NCI-H1436 treated with DMSO at 0.1 percent for 48 hours (cell line): ENCODE data around the gene TRAPPC11.

Source experiments
- DNase-seq: peaks from one replicate; lab custom pipeline; 2025; lab: John Stamatoyannopoulos, UW

Gene TRAPPC11

DNA sequence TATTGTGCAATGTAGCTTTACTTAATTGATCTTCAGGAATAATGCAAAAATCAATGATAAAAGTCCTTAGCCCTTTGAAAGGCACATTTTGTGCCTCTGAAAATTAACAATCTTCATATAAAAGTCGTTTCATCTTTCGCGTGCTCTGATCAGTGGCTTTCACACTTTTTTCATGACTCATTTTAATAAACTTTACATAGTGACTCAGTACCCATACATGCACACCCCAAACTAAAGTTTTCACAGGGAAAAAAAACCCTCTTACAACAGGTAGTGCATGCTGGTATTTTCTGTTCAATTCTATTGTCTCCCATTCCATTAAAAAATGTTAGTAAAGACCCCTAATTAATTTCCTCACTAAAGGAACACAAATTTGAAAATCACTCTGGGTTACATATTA lies 21.6 kb upstream of the TRAPPC11 start:
- DNase-seq, result no peak

DNA sequence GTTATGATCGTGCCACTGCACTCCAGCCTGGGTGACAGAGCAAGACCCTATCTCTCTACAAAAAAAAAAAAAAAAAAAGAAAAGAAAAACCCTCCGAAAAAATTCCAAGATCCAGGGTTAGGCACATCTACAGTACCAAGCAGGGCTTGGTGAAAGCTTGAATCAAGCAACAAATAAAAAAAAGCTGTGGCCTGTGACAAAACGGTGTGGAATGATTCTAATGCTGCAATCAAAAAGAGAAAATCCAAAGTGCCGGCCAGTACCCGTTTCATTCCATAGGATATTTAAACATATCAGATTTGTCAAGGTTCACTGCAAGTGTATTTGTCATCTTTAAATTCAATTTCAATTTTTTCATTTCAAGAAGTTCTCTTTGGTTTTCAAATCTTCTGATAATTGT lies 20.7 kb upstream of the TRAPPC11 start:
- DNase-seq, result no peak

DNA sequence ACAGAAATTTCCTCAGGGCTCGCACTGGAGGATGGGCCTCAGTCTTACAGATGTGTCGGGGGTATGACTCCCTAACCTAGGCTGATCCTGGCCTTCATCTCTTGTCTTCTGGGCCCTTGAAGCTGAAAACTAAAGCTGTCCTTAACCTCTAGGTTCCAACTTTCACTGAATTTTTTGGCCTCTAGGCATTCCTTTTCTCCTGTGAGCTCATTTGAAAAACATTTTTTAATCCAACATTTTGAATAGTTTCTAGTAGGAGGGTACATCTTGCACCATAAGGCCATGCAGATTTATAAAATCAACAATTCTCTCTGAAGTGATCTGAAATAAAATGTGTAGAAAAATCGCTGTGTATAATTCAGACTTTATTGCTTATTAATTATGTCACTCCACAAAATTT lies 19.8 kb upstream of the TRAPPC11 start:
- no peak for DNase-seq

DNA sequence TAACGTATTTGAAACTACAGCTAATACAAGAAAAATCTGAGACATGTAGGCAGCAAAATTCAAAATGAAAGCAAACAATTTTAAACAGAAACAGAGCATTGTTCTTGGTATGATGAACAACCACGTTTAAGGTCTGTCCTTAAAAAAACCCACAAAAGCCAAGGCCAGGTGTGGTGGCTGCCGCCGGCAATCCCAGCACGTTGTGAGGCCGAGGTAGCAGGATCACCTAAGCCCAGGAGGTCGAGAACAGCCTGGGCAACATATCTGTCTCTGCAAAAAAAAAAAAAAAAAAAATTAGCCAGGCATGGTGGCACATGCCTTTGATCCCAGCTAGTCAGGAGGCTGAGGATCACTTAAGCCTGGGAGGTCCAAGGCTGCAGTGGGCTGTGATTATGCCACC lies 13.8 kb upstream of the TRAPPC11 start:
- DNase-seq, result no peak

DNA sequence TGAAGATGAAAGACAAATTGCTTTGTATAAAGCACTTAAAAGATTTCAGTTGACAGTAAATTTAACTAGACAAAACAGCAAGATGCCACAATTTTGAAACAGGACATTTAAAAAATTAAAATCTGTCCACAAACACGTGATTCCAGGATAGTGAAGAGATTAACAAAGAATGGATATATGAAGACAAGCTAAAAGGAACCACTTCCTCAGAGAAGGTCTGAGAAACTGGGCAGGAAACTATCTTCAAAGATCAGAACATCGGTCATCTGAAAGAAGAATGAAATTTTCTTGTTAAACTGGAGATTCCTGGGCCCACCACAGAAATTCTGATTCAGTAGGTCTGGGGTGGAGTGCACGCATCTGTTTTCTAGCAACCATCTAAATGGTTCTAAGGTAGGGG lies 1.5 kb upstream of the TRAPPC11 start:
- no peak for DNase-seq

DNA sequence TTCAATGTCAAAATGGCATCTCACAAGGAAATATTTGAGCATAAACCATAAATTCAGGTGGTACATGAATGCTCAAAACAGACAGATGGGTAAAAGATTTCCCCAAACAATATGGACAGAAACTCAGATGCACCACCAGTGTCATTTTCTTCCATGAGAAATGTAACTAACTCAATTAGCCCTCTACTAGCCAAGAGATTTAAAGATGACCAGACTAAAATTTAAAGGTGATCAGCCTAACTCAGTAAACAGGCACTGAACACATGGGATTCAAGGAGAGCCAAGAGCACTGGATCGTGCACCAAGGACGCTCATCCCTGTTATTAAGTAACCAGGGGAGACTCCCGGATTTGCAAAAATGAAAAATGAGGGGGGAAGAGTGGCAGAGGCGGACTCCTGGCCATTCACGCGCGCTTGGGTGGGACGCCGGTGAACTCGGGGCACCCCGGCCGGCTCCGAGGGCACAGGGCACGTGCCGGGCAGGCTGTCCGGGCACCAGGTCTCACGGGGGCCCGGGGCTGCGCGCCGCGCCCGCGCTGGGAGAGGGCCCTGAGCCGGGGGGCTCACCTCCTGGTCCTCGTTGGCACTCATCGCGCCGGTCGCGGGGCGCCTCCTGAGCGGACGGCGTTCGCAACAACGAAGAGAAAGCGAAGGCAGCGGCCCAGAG lies 598 bp upstream of the TRAPPC11 start:
- DNase-seq, result no peak

DNA sequence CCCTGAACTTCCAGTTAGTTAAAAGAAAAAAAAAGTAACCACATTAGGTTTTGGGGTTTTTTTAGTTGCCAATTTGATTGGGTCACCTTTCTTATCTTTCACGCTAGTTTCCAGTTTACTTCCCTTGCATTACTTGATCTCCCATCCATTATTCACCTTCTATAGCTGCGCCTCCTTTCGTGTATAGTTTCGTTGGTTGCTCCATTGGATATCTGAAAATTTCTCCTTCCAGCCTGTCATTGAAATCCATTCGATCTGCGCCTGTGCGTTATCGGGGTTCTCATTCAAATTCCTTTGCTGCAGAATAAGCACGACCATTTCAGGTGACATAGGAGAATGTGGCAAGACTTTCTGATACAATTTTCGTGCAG lies 764 bp downstream of the TRAPPC11 start:
- no peak for DNase-seq

DNA sequence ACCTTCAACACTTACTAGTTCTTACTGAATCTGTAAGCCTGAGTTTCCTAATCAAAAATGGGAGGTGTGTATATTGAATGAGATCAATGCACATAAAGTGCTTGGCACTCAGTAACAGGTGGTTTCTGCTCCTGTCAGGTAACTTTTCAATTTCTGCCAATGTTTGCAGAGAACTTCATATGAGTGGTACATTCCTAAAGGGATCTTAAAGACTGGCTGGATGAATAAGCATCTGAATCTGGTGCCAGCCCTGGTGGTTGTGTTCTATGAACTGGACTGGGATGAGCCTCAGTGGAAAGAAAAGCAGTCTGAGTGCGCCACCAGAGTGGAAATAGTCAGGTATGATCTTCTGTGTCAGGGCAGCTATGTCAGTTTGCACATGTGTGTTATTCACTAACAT lies 7.0 kb downstream of the TRAPPC11 start:
- no peak for DNase-seq

DNA sequence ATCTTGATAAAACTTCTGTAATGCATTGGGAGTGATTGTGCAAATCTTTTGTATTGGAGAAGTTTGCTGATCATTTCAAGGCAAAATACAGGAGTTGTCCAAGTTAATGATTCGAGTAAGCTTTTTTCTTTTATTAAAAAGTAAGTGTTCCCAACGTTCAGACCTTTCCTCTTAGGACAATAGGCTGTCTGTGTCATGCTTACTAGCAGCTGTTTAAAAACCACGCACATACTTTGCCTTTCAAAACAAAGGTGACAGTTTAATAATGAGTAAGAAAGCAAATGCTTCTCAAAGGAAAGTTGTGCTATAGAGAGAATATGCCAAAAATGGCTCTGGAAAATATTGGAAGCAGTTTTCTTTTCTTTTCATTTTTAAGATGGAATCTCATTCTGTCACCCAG lies 11.2 kb downstream of the TRAPPC11 start:
- DNase-seq, result no peak

DNA sequence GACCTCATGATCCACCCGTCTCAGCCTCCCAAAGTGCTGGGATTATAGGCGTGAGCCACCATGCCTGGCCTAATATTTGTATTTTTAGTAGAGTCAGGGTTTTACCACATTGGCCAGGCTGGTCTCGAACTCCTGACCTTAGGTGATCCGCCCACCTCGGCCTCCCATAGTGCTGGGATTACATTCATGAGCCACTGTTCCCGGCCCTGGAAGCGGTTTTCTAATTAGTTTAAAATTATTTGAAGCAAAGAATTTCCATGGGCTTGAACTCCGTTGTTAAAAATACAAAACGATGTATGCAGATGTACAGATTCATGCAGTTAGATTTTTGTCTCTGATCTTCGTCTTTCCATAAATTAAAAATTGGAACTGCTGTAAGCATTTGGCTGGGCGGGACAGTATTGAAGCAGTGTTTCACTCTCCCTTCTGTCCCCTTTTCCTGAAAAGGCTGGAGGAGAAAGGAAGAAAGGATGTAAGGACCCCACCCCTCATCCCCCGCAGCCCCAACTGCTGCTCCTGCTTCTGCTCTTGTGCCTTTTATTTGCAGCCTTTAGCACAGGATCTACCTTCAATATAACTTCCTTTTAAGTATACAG lies 12.0 kb downstream of the TRAPPC11 start:
- DNase-seq, result no peak

DNA sequence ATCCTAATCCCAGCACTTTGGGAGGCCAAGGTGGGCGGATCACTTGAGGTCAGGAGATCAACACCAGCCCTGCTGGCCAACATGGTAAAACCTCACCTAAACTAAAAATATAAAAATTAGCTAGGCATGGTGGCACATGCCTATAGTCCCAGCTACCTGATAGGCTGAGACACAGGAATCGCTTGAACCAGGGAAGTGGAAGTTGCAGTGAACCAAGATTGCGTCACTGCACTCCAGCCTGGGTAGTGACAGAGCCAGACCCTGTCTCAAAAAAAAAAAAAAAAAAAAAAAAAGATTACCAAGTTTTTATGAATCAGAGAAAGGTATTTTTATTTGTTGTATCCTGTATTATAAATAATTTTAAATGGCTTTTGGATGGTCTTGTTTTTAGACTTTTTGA lies 15.1 kb downstream of the TRAPPC11 start:
- DNase-seq, result no peak

DNA sequence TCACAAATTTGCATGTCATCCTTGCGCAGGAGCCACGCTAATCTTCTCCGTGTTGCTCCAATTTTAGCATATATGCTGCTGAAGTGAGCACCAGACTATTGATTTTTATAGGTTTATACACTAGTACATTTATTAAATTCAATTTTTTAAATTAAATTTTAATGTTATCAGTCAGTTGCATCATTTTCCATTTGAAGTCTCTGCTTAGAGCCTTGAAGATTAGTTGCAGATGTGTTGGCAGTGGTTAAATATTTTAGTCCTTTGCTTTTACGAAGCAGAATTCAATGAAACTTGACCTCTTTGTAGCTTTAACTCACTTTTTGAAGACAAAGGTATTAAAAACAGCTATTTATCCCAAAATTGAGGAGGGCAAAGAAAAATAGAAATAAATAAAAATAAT lies 16.5 kb downstream of the TRAPPC11 start:
- DNase-seq, result no peak

DNA sequence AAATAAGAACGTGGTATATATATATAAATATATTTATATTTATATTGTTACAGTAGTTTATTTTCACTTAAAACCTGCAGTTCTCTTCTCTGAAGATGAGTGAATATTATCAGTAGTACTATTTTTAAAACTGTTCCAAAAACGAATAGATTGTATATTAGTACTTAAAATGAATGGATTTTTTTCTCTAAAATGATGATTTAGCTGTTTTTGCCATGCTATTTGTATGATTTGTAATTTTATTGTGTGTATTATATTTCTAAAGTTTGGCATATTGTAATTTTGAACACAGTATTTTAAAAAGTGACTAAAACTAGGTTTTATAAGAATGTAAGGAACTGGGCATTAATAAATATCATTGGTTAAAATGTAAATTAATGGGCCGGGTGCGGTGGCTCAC lies 22.0 kb downstream of the TRAPPC11 start:
- no peak for DNase-seq

DNA sequence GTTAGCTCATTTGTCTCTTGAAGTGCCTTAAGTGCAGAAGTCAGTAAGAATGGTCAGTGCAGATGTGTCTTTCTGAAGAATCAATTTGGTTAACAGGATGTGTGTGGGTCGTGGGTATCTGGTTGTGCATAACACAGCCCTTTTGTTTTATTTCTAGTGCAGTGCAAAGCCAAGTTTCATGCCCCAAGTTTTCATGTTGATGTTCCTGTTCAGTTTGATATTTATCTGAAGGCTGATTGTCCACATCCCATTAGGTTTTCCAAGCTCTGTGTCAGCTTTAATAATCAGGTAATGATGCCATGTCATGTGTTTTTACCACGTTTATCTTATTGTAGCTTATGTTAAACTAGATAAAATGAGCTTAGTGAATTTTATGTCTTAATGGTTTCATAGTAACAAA lies 27.4 kb downstream of the TRAPPC11 start:
- no peak for DNase-seq

DNA sequence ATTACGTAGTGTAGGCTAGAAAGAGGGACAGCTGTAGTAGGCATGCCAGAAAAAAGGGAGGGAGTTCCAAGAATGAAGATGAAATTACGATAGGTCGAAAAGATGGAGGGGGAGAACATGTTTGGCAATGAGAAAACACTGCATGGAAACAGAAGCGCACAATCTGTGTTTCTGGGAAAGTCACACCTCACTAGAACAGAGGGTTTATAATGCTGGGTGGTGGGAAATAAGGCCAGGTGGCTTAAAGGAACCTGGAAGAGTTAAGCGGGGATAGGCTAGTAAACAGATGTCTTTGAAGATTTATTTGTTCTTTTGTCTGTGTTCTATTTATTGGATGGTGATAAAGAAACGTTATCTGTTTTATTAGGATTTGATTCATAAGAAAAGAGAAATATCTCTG lies 29.1 kb downstream of the TRAPPC11 start:
- no peak for DNase-seq

DNA sequence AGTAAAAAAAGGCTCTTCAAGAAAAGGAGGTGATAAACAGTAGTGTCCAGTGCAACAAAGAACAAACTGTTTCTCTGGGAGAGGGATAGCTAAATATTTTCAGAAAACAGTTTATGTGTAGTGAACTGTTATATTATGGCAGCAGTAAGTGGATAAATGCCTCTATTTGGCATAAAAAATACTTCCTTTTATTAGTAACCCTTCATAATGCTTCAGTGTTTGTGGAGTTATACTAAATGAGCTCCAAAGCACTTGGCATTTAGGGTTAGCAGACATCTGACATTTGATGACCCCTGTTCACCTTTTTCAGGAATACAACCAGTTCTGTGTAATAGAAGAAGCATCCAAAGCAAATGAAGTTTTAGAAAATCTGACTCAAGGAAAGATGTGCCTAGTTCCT lies 31.9 kb downstream of the TRAPPC11 start:
- no peak for DNase-seq

DNA sequence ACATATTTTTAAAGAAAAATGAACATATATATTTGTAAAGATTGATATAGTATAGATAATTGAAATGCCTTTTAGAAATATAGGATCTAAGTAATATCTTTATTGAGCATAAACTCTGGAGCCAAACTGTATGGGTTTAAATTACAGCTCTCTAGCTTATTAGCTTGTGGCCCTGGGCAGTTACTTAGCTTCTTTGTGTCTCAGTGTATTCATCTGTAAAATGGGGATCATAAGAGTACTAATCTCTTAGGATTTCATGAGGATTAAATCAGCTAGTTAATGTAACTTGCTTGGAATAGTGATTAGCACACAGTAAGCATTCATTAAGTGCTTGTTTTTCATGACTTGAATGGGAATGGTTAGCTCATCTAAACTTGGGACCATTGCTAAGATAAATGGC lies 32.8 kb downstream of the TRAPPC11 start:
- no peak for DNase-seq

DNA sequence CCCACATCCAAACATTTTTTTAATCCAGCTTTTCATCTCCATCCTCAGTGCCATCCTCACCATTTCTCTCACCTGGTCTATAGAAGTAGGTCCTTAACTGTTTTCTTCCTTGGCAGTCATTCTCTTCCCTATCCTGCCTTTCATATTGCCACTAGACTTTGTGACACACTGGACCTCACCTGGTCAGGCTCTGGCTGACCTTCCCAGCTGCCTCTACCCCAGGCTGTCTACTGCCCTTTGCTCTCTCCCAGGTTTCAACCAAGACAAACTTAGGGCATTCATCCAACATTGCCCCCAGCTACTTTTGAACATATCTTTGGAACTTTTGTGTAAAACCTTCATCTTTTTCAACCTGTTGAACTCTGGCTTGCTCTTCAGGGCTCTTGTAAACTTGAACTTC lies 39.8 kb downstream of the TRAPPC11 start:
- no peak for DNase-seq

DNA sequence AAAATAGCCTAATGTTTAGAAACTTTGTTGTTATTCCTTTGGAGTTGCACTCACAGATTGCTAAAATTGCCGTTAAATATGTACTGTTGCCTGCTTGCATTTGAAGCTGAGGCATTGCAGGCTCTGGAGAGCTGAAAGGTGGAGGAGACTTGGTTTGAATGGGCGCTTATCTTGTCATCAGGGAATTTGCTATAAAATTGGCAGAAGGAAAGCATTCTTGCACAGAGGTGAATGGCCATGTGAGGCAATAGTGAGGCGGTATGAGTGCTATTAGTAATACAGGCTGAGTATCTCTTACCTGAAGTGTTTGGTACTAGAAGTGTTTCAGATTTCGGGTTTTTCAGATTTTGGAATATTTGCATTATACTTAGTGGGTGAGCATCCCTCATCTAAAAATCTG lies 41.3 kb downstream of the TRAPPC11 start:
- DNase-seq, result no peak

DNA sequence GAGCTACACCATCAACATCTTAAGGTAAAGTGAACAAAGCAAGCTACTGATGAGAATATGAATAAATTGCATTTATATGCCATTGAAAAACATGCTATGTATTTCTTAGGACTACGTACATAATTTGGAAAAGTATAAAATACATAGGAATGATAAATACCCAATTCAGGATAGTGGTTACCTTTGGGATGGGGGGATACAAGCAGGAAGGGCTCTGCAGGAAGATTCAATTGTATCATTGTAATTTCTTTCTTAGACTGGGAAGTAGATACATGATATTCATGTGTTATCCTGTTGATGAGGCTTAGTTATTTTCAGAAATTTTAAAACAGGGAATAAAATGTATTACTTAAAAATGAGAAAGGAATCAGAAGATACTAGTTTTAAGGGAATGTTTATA lies 43.4 kb downstream of the TRAPPC11 start:
- DNase-seq, result no peak

DNA sequence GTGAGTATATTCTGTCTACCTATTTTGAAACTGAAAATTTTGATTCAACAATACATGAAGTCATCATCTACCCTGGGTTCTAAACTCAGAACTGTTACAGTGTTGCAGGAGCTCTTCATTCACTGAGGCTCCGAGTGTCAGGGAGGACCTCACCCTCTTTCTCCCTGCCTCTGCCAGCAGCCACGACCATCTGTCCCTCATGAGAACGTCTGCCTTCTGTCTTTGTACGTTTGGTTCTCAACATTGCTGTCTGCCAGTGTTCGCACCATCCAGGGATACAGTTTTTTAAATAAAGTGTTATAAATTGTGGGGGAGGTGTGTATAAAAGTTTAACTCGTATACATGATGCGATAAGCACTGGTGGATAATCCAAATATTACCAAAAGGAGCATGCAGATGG lies 55.5 kb downstream of the TRAPPC11 start:
- no peak for DNase-seq

DNA sequence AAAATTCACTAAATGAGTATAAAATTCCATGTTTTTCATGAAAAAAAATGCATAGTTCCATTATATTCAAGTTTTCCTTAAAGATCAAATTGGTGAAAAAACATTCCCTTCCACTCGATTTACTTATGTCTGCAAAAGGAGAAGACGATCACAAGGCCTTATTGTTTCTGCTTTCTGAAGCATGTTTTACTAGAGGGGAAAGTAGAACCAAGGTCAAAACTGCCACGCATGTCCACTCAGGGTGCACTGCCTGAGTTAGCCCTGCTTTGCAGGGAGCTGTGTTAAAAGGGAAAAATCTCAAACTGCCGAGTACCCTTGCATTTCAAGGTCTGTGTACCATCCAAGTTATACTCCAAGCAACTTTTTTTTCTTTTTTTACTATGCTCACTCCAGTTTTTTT lies 57.2 kb downstream of the TRAPPC11 start:
- no peak for DNase-seq

DNA sequence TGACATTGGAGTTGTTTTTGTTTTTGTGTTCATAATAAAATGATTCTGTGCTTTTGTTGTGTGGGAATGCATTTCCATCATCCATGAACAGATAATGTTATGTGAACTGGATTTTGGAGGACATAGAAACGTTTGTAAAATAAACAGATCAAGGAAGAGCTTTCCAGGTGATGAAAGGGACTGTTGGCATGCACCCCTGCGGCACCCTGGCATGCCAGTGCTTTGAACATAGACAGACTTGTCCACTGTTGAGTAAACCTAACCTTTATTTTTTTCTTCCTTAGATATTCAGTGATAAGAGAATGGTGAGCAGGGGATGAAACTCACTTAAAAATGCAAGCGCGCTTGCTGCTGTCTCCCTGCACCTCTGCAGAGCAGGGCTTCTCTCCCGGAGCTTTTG lies 59.8 kb downstream of the TRAPPC11 start:
- DNase-seq, result no peak
